Lung (tissue), 12 donors: ENCODE data around the gene ZBED2. TPM values are rescaled to one million over a fixed set of nuclear protein-coding genes. Genes with fewer than 3 reads are reported as not detected.

Experiments used
- ATAC-seq: fragments of 200-7000 bp; cut with Tn5 transposase; one replicate; pipeline ENCODE4 v1.9.1; 2020; ENCODE audit warnings: moderate number of reproducible peaks; ENCODE audit not compliant: insufficient read depth, low FRiP score
- DNase-seq, 3 donors: peaks; one replicate each; pipeline ENCODE4 v3.0.0-alpha.2; 2013 to 2017
- H3K27ac ChIP-seq, 2 donors: one replicate each; pipeline ENCODE4 v1.5.1; 2013; ENCODE audit warnings: mild to moderate bottlenecking in 2 of 2, moderate library complexity in 2 of 2, control low read depth in 1 of 2, inconsistent platforms in 1 of 2, low read depth in 1 of 2, low read length in 1 of 2
- H3K27me3 ChIP-seq, 3 donors: one replicate each; pipeline ENCODE4 v1.5.1; 2013; ENCODE audit warnings: low read length in 2 of 3; ENCODE audit not compliant: control insufficient read depth in 3 of 3, insufficient read depth in 3 of 3
- H3K36me3 ChIP-seq, 4 donors: one replicate each; pipeline ENCODE4 v1.5.1; 2013; ENCODE audit warnings: low read length in 4 of 4, mild to moderate bottlenecking in 1 of 4, moderate library complexity in 1 of 4; ENCODE audit not compliant: control insufficient read depth in 4 of 4, insufficient read depth in 4 of 4
- H3K4me1 ChIP-seq, 5 donors: one replicate each; pipeline ENCODE4 v1.5.1; 2013; ENCODE audit warnings: low read length in 5 of 5, mild to moderate bottlenecking in 2 of 5, moderate library complexity in 1 of 5; ENCODE audit not compliant: control insufficient read depth in 5 of 5, insufficient read depth in 5 of 5
- H3K4me3 ChIP-seq: one replicate; pipeline ENCODE4 v1.5.1; 2013; ENCODE audit warnings: mild to moderate bottlenecking, control low read depth, moderate library complexity
- H3K9ac ChIP-seq, 2 donors: one replicate each; pipeline ENCODE4 v1.5.1; 2013; ENCODE audit warnings: low read length in 2 of 2, control low read depth in 1 of 2; ENCODE audit not compliant: insufficient read depth in 1 of 2
- H3K9me3 ChIP-seq, 4 donors: one replicate each; pipeline ENCODE4 v1.5.1; 2013; ENCODE audit warnings: low read length in 3 of 4, mild to moderate bottlenecking in 1 of 4, moderate library complexity in 1 of 4; ENCODE audit not compliant: control insufficient read depth in 4 of 4, insufficient read depth in 3 of 4
- CTCF ChIP-seq: IDR thresholded peaks from 2 replicates; pipeline ENCODE4 v1.5.1; 2012; ENCODE audit warnings: mild to moderate bottlenecking; ENCODE audit errors: control extremely low read depth, extremely low read depth
- WGBS, 2 donors: extraction: QIAGEN DNeasy Blood & Tissue Kit; methylation state at CpG; one replicate each; pipeline ENCODE4 v1.1.7; 2013; 5-methylcytosine and 5-hydroxymethylcytosine counted together
- polyA plus RNA-seq, 2 donors: library from polyadenylated mRNA; stranded (reverse); fragments of 200-250 nt; gene quantifications; one replicate each; pipeline ENCODE4 v1.2.1, GENCODE V29; 2013
- total RNA-seq, 2 donors: library from RNA; depleted of rRNA in 1 of 2; stranded (reverse); fragments of >200 nt in 1 of 2; gene quantifications; one replicate each; pipeline ENCODE4 v1.2.1, GENCODE V29; 2014 to 2021
- donor health status: control.
- donor health status: control.
- donor health status: Bipolar disorder and iron deficiency.
- donor health status: healthy.
- donor health status: DM: yes; HTN: yes; CAD: no.

Gene ZBED2
- total and polyA plus RNA-seq, 4 donors: 0.60 to 9.5 (median 5.7) TPM

- TF ChIP-seq CTCF: no peak
- Histone ChIP-seq H3K27me3 (no peaks in the 10 kb centered on the region), H3K4me1 (no peaks in the 10 kb centered on the region), H3K36me3 (no peaks in the 10 kb centered on the region), H3K9ac (no peak overlapping the region), H3K27ac (no peak overlapping the region), H3K4me3 (no peak overlapping the region), H3K9me3 (no peaks in the 10 kb centered on the region)
- no peak for ATAC-seq
- 76 to 79% methylated on average over 6 of the region's 6 CpGs for WGBS, 2 donors
- no peak for DNase-seq
These were observed 21.4 kb upstream of the ZBED2 start for GRCh38 chr3:111616417-111617105.

- DNase-seq: no peak
- Histone ChIP-seq H3K4me3 (no peak overlapping the region), H3K27me3 (no peaks in the 10 kb centered on the region), H3K36me3 (no peaks in the 10 kb centered on the region), H3K9me3 (no peaks in the 10 kb centered on the region), H3K27ac (no peak overlapping the region), H3K9ac (no peak overlapping the region), H3K4me1 (no peaks in the 10 kb centered on the region)
- no peak for ATAC-seq
- 36 to 50% methylated on average over 3 of the region's 3 CpGs for WGBS, 2 donors
- no peak for TF ChIP-seq CTCF
These were observed 20.7 kb upstream of the ZBED2 start for GRCh38 chr3:111615880-111616279.

- Histone ChIP-seq H3K4me3 (no peak overlapping the region), H3K27ac (no peak overlapping the region), H3K4me1 (no peaks in the 10 kb centered on the region), H3K36me3 (no peaks in the 10 kb centered on the region), H3K27me3 (no peaks in the 10 kb centered on the region), H3K9ac (no peak overlapping the region), H3K9me3 (no peaks in the 10 kb centered on the region)
- 87 to 90% methylated on average over 1 of the region's 1 CpG for WGBS, 2 donors
- no peak for DNase-seq
- TF ChIP-seq CTCF: no peak
- no peak for ATAC-seq
These were observed 18.1 kb upstream of the ZBED2 start for GRCh38 chr3:111613294-111613693.

- H3K9ac ChIP-seq: no peak overlapping the region
These were observed 15.5 kb upstream of the ZBED2 start for GRCh38 chr3:111610612-111611054.

More at GRCh38 chr3:111610612-111611054, 15.5 kb upstream of the ZBED2 start:
- Histone ChIP-seq H3K9me3 (no peaks in the 10 kb centered on the region), H3K4me3 (no peak overlapping the region), H3K4me1 (no peaks in the 10 kb centered on the region), H3K36me3 (no peaks in the 10 kb centered on the region), H3K27me3 (no peaks in the 10 kb centered on the region), H3K27ac (peak overlapping the region in 1 of 2 donors; percentile 24)
- DNase-seq (no peak), ATAC-seq (no peak)
- 81 to 90% methylated on average over 8 of the region's 8 CpGs for WGBS, 2 donors
- no peak for TF ChIP-seq CTCF
